ENCODE measurements around the gene DUS2.

Gene DUS2

DNA sequence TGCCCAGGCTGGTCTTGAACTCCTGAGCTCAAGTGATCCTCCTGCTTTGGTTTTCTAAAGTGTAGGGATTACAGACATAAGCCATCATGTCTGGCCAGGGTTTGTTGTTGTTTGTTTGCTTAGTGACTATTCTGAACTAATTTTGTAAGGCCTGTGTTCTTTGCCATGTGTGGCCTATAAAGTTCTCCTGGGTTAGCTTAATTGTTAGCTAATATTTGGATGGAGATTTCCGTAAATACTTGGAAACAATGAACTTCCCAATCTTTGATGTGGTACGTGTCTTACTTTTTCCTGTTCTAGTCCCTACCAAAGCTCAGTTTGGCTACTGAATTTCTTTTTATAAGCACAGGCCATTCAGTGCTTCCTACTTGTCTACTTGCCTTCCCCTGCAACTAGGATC lies 24.9 kb downstream of the DUS2 start:
- no peak for DNase-seq

DNA sequence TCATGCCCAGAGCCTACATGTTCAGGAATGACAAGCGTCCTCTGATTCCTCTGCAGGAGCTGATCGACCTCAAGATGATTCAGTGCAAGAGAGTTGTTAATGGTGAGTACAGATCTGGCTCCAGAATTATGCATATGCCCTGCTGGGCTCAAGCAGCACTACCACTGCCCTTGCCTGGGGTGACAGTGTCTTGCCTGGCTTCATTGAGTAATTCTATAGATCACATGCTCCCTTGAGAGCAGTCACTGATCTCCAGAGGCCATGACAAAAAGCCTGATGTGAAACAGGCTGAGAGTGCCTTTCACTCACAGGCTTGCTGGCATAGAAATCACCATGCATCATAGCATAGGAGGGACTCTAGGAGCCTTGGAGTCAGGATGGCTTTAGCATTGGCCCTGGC lies 26.4 kb downstream of the DUS2 start:
- no peak for DNase-seq

GRCh38 chr16:68055395-68055794 lies 32.3 kb downstream of the DUS2 start:
- DNase-seq, result no peak

DNA sequence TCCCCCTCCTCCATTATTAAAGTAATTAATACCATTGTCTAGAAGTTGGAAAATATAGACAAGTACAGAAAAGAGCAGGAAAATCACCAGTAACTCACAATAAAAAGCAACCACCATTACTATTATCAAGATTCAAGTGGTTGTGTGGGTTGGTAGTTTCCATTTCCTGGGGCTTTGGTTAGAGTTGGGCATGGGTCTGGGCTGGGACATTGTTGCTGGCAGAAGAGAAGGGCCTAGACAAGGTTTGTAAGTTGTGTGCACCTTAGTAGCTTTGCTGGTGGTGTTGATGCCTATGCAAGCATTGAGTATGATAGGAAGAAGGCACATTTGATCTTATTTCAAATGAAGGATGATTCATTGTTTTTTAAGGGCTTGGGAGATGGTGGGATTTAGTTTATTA lies 36.7 kb downstream of the DUS2 start:
- DNase-seq, result no peak

GRCh38 chr16:68061396-68061795 lies 38.3 kb downstream of the DUS2 start:
- DNase-seq, result no peak

GRCh38 chr16:68062910-68063393 lies 39.9 kb downstream of the DUS2 start:
- no peak for DNase-seq

- no peak for DNase-seq
These were observed 41.8 kb downstream of the DUS2 start for GRCh38 chr16:68064791-68065365.

GRCh38 chr16:68065716-68066305 lies 42.7 kb downstream of the DUS2 start:
- no peak for DNase-seq

- DNase-seq, result no peak
These were observed 43.7 kb downstream of the DUS2 start for GRCh38 chr16:68066763-68067162.

DNA sequence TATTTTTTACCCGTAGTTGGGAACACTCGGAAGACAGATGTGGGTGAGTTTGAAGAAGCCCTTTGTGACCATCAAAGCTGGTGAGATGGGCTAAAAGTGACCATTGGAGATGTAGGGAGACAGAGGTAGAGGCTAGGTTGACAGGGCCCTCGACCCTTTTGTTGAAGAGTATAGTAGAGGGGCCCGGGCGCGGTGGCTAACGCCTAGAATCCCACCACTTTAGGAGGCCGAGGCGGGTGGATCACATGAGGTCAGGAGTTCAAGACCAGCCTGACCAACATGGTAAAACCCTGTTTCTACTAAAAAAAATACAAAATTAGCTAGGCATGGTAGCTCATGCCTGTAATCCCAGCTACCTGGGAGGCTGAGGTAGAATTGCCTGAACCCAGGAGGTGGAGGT lies 45.8 kb downstream of the DUS2 start:
- DNase-seq, result no peak

GRCh38 chr16:68069511-68070248 lies 46.6 kb downstream of the DUS2 start:
- DNase-seq, result no peak

- DNase-seq, result no peak
These were observed 47.2 kb downstream of the DUS2 start for GRCh38 chr16:68070249-68070730.

GRCh38 chr16:68070806-68071517 lies 47.9 kb downstream of the DUS2 start:
- DNase-seq, result no peak

DNA sequence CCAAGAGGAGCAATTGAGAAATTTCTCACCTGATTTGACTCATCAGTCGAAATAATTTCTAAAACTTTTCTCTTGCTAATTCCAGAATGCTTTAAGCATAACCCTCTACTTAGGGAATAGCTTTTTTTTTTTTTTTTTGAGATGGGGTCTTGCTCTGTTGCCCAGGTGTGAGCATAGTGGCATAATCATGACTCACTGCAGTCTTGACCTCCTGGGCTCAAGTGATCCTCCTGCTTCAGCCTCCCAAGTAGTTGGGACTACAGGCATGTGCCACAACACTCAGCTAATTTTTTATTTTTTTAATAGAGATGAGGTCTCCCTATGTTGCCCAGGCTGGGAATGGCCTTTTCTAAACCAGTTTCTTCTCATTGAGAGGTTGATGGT lies 48.4 kb downstream of the DUS2 start:
- no peak for DNase-seq

- no peak for DNase-seq
These were observed 49.1 kb downstream of the DUS2 start for GRCh38 chr16:68072038-68072695.

GRCh38 chr16:68073902-68074760 lies 51.0 kb downstream of the DUS2 start:
- DNase-seq, result no peak

- DNase-seq, result no peak
These were observed 51.9 kb downstream of the DUS2 start for GRCh38 chr16:68074850-68075555.

GRCh38 chr16:68075980-68076379 lies 52.9 kb downstream of the DUS2 start:
- DNase-seq, result no peak

DNA sequence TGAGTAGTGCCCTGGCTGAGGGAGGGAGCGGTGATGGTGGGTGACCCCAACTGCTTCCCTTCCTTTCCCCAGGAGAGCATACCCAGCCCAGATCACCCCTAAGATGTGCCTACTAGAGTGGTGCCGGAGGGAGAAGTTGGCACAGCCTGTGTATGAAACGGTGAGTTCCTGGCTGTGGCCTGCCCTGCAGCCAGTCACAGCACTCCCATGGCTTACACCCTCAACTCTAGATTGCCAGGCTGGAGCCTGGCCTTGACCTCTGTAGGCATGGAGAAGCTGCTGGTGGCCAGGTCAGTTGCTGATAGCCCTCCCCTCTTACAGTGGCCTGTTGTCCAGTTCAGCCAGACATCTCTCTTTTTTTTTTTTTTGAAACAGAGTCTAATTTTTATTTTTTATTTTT lies 53.5 kb downstream of the DUS2 start:
- DNase-seq, result no peak

DNA sequence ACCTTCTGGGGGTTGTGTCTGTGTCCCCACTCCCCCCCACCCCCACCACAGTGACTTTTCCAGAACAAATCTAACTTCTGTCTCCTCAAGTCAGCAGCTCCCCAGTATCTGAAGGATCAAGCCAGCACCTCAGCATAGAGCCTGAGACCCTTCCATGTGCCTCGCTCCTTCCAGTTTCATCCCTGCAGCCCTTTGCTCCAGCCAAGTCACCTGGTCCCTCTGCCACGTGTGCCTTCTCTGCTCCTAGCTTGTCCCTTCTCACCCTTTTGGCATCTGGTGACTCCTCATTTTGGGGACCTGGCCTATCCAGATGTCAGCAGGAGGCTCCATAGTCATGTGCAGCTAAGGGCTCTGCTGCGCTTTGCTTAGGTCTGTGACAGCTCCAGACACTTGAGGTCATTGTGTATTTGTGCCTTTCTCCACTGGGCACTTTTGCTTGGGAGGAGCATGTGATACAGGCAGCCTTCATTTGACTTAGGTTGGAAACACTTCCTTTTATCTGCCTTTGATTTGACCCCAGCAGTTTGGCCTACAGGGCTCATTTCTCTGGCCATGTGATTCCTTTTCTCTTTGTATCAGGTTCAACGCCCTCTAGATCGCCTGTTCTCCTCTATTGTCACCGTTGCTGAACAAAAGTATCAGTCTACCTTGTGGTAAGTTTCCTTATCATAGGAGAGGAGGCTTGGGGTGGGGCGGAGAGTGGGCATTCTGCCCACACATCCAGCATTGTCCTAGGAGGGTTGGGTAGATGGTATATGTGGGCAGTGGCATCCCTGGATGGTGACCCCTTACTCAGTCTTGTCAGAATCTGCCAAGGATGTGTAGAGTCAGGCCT lies 55.0 kb downstream of the DUS2 start:
- no peak for DNase-seq

Data from SIG-M5 (cell line).